ENCODE data around the gene MEF2C. TPM values are rescaled to one million over a fixed set of nuclear protein-coding genes. Genes with fewer than 3 reads are reported as not detected.

MEF2C gene
- total RNA-seq, 4 donors from 2014 or later: 17.3 to 58.0 (median 23.5) TPM

GRCh38 chr5:88876714-88877113 is 6.3 kb downstream of the MEF2C start:
- TF ChIP-seq EP300 (IDR thresholded peaks at IDR 0.05; ENCODE audit: low read depth): no peak
- WGBS, 2 donors (ENCODE audit: low coverage in 1 of 2): 80 to 83% methylated on average over 2 of the region's 2 CpGs
- H3K27ac ChIP-seq: peak overlapping the region in 2 of 4 donors; percentile 21 to 62
- intact Hi-C loops (cut with DNase I; ENCODE audit: low total_unique reads): loop anchor here (5.0 kb wide), 1 partner anchor 39 kb away; no protein-coding TSS in a partner anchor
- no peaks in the 10 kb centered on the region for H3K27me3 ChIP-seq
- in situ Hi-C loops (cut with MboI; ENCODE audit: low pct_ligation_motif_present in 1 of 4, low pct_unique_long_range_greater_than_20kb in 1 of 4, low sequenced_read_pairs in 3 of 4): loop anchor here in 1 of 4 donors (25.0 kb wide), 1 partner anchor 139 kb away; no protein-coding TSS in a partner anchor
- H3K36me3 ChIP-seq: no peaks in the 10 kb centered on the region
- no peaks in the 10 kb centered on the region for H3K9me3 ChIP-seq
- peaks cover 6 to 66% (median 31%) of the 10 kb centered on the region in 4 donors for H3K4me1 ChIP-seq
- no peak for DNase-seq
- no peak overlapping the region for H3K4me3 ChIP-seq

DNA sequence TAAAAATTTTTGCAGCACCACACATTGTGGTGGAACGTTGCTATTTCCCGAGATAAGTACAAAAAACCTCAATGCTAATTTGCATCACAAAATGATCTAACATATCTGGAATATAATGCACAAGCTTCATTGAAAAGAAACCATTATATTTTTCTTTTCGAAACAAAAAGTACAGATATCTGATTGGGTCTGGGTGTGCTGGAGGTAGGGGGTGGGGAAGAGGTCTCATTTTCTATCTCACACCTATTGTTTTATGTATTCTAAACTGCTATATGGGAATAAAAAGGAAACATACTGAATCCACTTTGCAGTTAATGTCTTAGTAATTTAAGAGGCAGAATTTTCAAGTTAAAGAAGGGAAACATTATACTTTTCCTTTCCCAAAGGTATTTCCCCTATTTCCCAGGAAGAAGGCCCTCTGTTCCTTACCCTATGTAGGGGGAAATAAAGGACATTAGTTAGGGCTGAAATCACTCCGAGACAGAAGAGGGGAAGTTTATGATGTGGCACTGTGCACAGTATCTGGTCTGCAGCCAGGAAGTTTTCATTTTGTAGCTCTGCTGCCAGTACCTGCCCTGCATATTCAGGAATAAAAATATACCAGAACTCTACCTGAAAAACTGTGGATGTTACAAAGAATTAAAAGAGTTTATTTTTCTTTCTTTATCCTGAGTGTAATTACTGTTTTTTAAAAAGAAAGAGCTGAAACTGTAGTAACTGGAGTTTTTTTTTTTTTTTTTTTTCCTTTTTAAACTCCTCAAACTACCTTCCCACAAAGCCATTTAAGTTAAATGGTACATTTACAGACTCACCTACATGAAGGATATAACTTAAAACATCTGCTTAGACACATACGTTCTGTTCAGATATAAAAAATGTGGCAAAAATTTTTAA is 7.4 kb downstream of the MEF2C start:
- DNase-seq: no peak
- H3K36me3 ChIP-seq: no peaks in the 10 kb centered on the region
- peak overlapping the region; percentile 21 to 62 (median 27) for H3K27ac ChIP-seq
- 42 to 45% methylated on average over 5 of the region's 5 CpGs for WGBS, 2 donors (ENCODE audit: low coverage in 1 of 2)
- H3K27me3 ChIP-seq: no peaks in the 10 kb centered on the region
- TF ChIP-seq POLR2A (IDR thresholded peaks at IDR 0.05) (no peak), CTCF (IDR thresholded peaks at IDR 0.05) (no peak), EP300 (IDR thresholded peaks at IDR 0.05; ENCODE audit: low read depth) (no peak), POLR2AphosphoS5 (IDR thresholded peaks at IDR 0.05) (no peak)
- in situ Hi-C loops (cut with MboI; ENCODE audit: low pct_ligation_motif_present in 1 of 4, low pct_unique_long_range_greater_than_20kb in 1 of 4, low sequenced_read_pairs in 3 of 4): loop anchor here in 1 of 4 donors (25.0 kb wide), 1 partner anchor 138 kb away; no protein-coding TSS in a partner anchor
- intact Hi-C loops (cut with DNase I; ENCODE audit: low total_unique reads): loop anchor here (5.0 kb wide), 1 partner anchor 38 kb away; no protein-coding TSS in a partner anchor
- no peaks in the 10 kb centered on the region for H3K9me3 ChIP-seq
- H3K4me3 ChIP-seq: no peak overlapping the region
- peaks cover 6 to 55% (median 31%) of the 10 kb centered on the region in 4 donors for H3K4me1 ChIP-seq

GRCh38 chr5:88873447-88873846 is 9.5 kb downstream of the MEF2C start:
- TF ChIP-seq POLR2AphosphoS5 (IDR thresholded peaks at IDR 0.05): no peak
- no peak for TF ChIP-seq CTCF (IDR thresholded peaks at IDR 0.05)
- TF ChIP-seq EP300 (IDR thresholded peaks at IDR 0.05; ENCODE audit: low read depth): no peak
- no peak for TF ChIP-seq POLR2A (IDR thresholded peaks at IDR 0.05)
- no peak for DNase-seq
- intact Hi-C loops (cut with DNase I; ENCODE audit: low total_unique reads) (no loop called here), in situ Hi-C loops (cut with MboI; ENCODE audit: low pct_ligation_motif_present in 1 of 4, low pct_unique_long_range_greater_than_20kb in 1 of 4, low sequenced_read_pairs in 3 of 4) (no loop called here)
- Histone ChIP-seq H3K4me1 (peaks cover 6 to 35% (median 19%) of the 10 kb centered on the region in 4 donors), H3K27ac (no peak overlapping the region), H3K9me3 (no peaks in the 10 kb centered on the region), H3K4me3 (no peak overlapping the region), H3K36me3 (no peaks in the 10 kb centered on the region), H3K27me3 (no peaks in the 10 kb centered on the region)
- 73 to 85% methylated on average over 6 of the region's 6 CpGs for WGBS, 2 donors (ENCODE audit: low coverage in 1 of 2)

DNA sequence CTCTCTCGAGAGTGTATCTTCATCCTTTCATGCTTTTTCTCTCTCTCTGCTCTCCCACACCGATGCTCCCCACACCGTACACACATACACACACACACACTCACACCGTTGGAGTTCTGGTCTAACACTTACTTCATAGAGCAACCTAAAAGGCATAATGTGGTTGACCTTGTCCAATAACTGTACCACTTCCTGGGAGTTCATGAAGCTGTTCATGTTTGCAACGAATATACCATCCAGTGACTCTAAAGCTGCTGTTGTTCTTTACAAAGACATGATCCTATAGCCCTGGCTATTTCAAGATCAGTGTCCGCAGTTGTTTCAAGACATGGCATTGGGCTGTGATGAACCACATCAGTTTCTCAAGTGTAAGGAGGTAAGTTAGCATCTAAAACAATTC is 10.0 kb downstream of the MEF2C start:
- no peaks in the 10 kb centered on the region for H3K9me3 ChIP-seq
- H3K27ac ChIP-seq: no peak overlapping the region
- peaks cover 6 to 31% (median 17%) of the 10 kb centered on the region in 4 donors for H3K4me1 ChIP-seq
- no peak for DNase-seq
- H3K27me3 ChIP-seq: no peaks in the 10 kb centered on the region
- no peaks in the 10 kb centered on the region for H3K36me3 ChIP-seq
- in situ Hi-C loops (cut with MboI; ENCODE audit: low pct_ligation_motif_present in 1 of 4, low pct_unique_long_range_greater_than_20kb in 1 of 4, low sequenced_read_pairs in 3 of 4): no loop called here
- intact Hi-C loops (cut with DNase I; ENCODE audit: low total_unique reads): no loop called here
- no peak overlapping the region for H3K4me3 ChIP-seq
- 77 to 80% methylated on average over 1 to 6 of the region's 6 CpGs for WGBS, 2 donors (ENCODE audit: low coverage in 1 of 2)
- TF ChIP-seq POLR2A (IDR thresholded peaks at IDR 0.05) (no peak), POLR2AphosphoS5 (IDR thresholded peaks at IDR 0.05) (no peak), EP300 (IDR thresholded peaks at IDR 0.05; ENCODE audit: low read depth) (no peak), CTCF (IDR thresholded peaks at IDR 0.05) (no peak)
